Tibial nerve (tissue), 4 donors: ENCODE data around the gene ST3GAL3. TPM values are rescaled to one million over a fixed set of nuclear protein-coding genes. Genes with fewer than 3 reads are reported as not detected.

Experiments
- DNase-seq, 2 donors: peaks; one replicate each; pipeline ENCODE4 v3.0.0-alpha.2; 2019; ENCODE audit warnings: low spot score in 2 of 2
- H3K27ac ChIP-seq, 4 donors: fragments of 200-600 bp; sonication (generic) in 3 of 4; one replicate each; pipeline ENCODE4 v1.5.1; 2017 to 2019; ENCODE audit warnings: mild to moderate bottlenecking in 1 of 4
- H3K27me3 ChIP-seq, 2 donors: fragments of 200-600 bp; sonication (generic) in 1 of 2; one replicate each; pipeline versions ENCODE4 v1.5.1 to v1.6.0; 2017 to 2019
- H3K36me3 ChIP-seq, 3 donors: fragments of 200-600 bp; sonication (generic); one replicate each; pipeline ENCODE4 v1.5.1; 2018 to 2019
- H3K4me1 ChIP-seq, 4 donors: fragments of 200-600 bp; sonication (generic) in 3 of 4; one replicate each; pipeline ENCODE4 v1.5.1; 2017 to 2019
- H3K4me3 ChIP-seq, 4 donors: fragments of 200-600 bp; sonication (generic) in 3 of 4; one replicate each; pipeline ENCODE4 v1.5.1; 2017 to 2019; ENCODE audit warnings: mild to moderate bottlenecking in 1 of 4, moderate library complexity in 1 of 4
- H3K9me3 ChIP-seq, 4 donors: fragments of 200-600 bp; sonication (generic) in 3 of 4; one replicate each; pipeline ENCODE4 v1.5.1; 2017 to 2019
- CTCF ChIP-seq, 5 experiments: fragments of 200-600 bp in 3 of 5; fragments of 450-650 bp in 2 of 5; sonication (generic) in 3 of 5; IDR thresholded peaks; one replicate each; pipeline ENCODE4 v1.5.1; 2016 to 2019; ENCODE audit warnings: antibody characterized with exemption in 5 of 5, mild to moderate bottlenecking in 3 of 5, moderate library complexity in 2 of 5
- EP300 ChIP-seq, 2 donors: sonication (generic); formaldehyde crosslinking; IDR thresholded peaks; one replicate each; pipeline ENCODE4 v1.6.1; 2017; ENCODE audit warnings: antibody characterized with exemption in 2 of 2, mild to moderate bottlenecking in 1 of 2
- POLR2A ChIP-seq, 2 donors: fragments of 450-650 bp; IDR thresholded peaks; one replicate each; pipeline ENCODE4 v1.6.1; 2017; ENCODE audit warnings: antibody characterized with exemption in 2 of 2, mild to moderate bottlenecking in 2 of 2, moderate library complexity in 2 of 2
- WGBS, 2 donors: methylation state at CpG; one replicate each; pipeline ENCODE4 v1.1.5; 2018; 5-methylcytosine and 5-hydroxymethylcytosine counted together
- total RNA-seq, 4 donors: library from RNA; depleted of rRNA; stranded (reverse); fragments of >200 nt; gene quantifications; one replicate each; pipeline ENCODE4 v1.1.0, GENCODE V29; 2016

ST3GAL3 gene
- total RNA-seq, 4 donors from 2014 or later, result 20.7 to 27.0 (median 24.1) TPM

- peaks cover 0 to 42% (median 0%) of the 10 kb centered on the region in 3 donors for H3K36me3 ChIP-seq
- TF ChIP-seq EP300 (IDR thresholded peaks at IDR 0.05), result no peak
- TF ChIP-seq POLR2A (IDR thresholded peaks at IDR 0.05), result no peak
- no peak for TF ChIP-seq CTCF (IDR thresholded peaks at IDR 0.05)
- DNase-seq, result no peak
- H3K4me3 ChIP-seq, result no peak overlapping the region
- peaks cover 0 to 60% (median 28%) of the 10 kb centered on the region in 4 donors for H3K4me1 ChIP-seq
- H3K27me3 ChIP-seq, result no peaks in the 10 kb centered on the region
- H3K9me3 ChIP-seq, result no peaks in the 10 kb centered on the region
- WGBS, 2 donors, result 89 to 92% methylated on average over 8 of the region's 8 CpGs
- H3K27ac ChIP-seq, result no peak overlapping the region
Measured at GRCh38 chr1:43976890-43977289, 269.6 kb downstream of the ST3GAL3 start.

- TF ChIP-seq EP300 (IDR thresholded peaks at IDR 0.05) (no peak), POLR2A (IDR thresholded peaks at IDR 0.05) (no peak), CTCF (IDR thresholded peaks at IDR 0.05) (no peak)
- 79 to 83% methylated on average over 9 of the region's 9 CpGs for WGBS, 2 donors
- no peaks in the 10 kb centered on the region for H3K27me3 ChIP-seq
- H3K4me1 ChIP-seq, result peaks cover 0 to 63% (median 28%) of the 10 kb centered on the region in 4 donors
- peaks cover 0 to 41% (median 0%) of the 10 kb centered on the region in 3 donors for H3K36me3 ChIP-seq
- DNase-seq, result no peak
- H3K9me3 ChIP-seq, result no peaks in the 10 kb centered on the region
- H3K4me3 ChIP-seq, result no peak overlapping the region
- peak overlapping the region in 2 of 4 donors; percentile 46 to 73 for H3K27ac ChIP-seq
Measured at GRCh38 chr1:43977376-43978263, 270.3 kb downstream of the ST3GAL3 start.

- Histone ChIP-seq H3K4me3 (no peak overlapping the region), H3K27ac (peak overlapping the region in 2 of 4 donors; percentile 46 to 73), H3K4me1 (peaks cover 0 to 69% (median 28%) of the 10 kb centered on the region in 4 donors), H3K9me3 (no peaks in the 10 kb centered on the region), H3K27me3 (no peaks in the 10 kb centered on the region), H3K36me3 (peaks cover 0 to 37% (median 0%) of the 10 kb centered on the region in 3 donors)
- WGBS, 2 donors, result 66 to 70% methylated on average over 5 of the region's 5 CpGs
- TF ChIP-seq CTCF (IDR thresholded peaks at IDR 0.05) (no peak), EP300 (IDR thresholded peaks at IDR 0.05) (no peak), POLR2A (IDR thresholded peaks at IDR 0.05) (no peak)
- DNase-seq, result no peak
Measured at GRCh38 chr1:43978264-43978550, 270.9 kb downstream of the ST3GAL3 start.

- no peak for DNase-seq
- WGBS, 2 donors, result 7 to 14% methylated on average over 19 to 39 of the region's 54 CpGs
- peaks cover 0 to 74% (median 28%) of the 10 kb centered on the region in 4 donors for H3K4me1 ChIP-seq
- H3K36me3 ChIP-seq, result peaks cover 0 to 40% (median 0%) of the 10 kb centered on the region in 3 donors
- no peaks in the 10 kb centered on the region for H3K27me3 ChIP-seq
- H3K4me3 ChIP-seq, result peak within 1 kb of the TSS; percentile 59 to 72 (median 66)
- TF ChIP-seq POLR2A (IDR thresholded peaks at IDR 0.05), result no peak
- no peak for TF ChIP-seq CTCF (IDR thresholded peaks at IDR 0.05)
- TF ChIP-seq EP300 (IDR thresholded peaks at IDR 0.05), result no peak
- H3K9me3 ChIP-seq, result no peaks in the 10 kb centered on the region
- H3K27ac ChIP-seq, result peak within 1 kb of the TSS; percentile 30 to 81 (median 76)
Measured at GRCh38 chr1:43978551-43979260, 271.4 kb downstream of the ST3GAL3 start, which contains the start of gene B4GALT2. Gene B4GALT2 (plus strand): TSS chr1:43979210. CDS start chr1:43981161, 1,951 bp downstream.

GRCh38 chr1:43979261-43979527 lies 271.9 kb downstream of the ST3GAL3 start:
- Histone ChIP-seq H3K36me3 (peaks cover 0 to 45% (median 0%) of the 10 kb centered on the region in 3 donors), H3K27ac (peak overlapping the region; percentile 30 to 81 (median 76)), H3K4me3 (peak overlapping the region; percentile 59 to 72 (median 66)), H3K27me3 (no peaks in the 10 kb centered on the region), H3K4me1 (peaks cover 0 to 74% (median 26%) of the 10 kb centered on the region in 4 donors), H3K9me3 (no peaks in the 10 kb centered on the region)
- TF ChIP-seq CTCF (IDR thresholded peaks at IDR 0.05) (no peak), EP300 (IDR thresholded peaks at IDR 0.05) (no peak)
- no peak for DNase-seq
- WGBS, 2 donors, result 0% methylated on average over 40 of the region's 45 CpGs; no CpG with 5 or more reads in 1 of the 2 donors
